HG03521 (cell line): Measurements from ENCODE around the gene SYNPO2.
"Not testable (repeated sequence)": the region's sequence is repeated elsewhere in the genome, so short reads cannot be mapped to it uniquely, and the experiment has no call there.

ENCODE experiments used
- ATAC-seq: cut with Tn5 transposase; IDR thresholded peaks from one replicate; pipeline ENCODE4 v1.9.1; 2021; ENCODE audit warnings: mild to moderate bottlenecking, moderate library complexity; ENCODE audit not compliant: unreplicated experiment

Gene SYNPO2

GRCh38 chr4:119050527-119051090, 162.0 kb downstream of the SYNPO2 start:
- no peak for ATAC-seq

DNA sequence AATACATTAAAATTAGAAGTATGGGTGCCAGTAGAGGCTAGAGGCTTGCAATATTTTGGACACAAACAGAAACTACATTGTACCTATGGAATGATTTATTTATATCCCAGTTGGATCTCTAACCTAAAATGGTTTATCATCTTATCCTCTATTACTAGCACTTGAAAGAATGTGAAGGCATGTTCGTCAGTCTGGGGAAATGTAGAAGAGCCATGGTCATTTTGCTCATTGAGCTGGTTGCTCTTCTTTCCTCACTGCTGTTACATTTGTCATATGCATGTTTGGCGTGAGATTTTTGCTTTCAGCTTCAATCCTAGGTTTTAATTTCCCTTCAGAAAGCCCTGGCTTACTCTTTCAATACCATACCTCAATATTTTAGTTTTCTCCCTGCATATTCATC, 164.6 kb downstream of the SYNPO2 start:
- ATAC-seq, result no peak

- ATAC-seq, result no peak
Observed at GRCh38 chr4:119053997-119054396, 165.3 kb downstream of the SYNPO2 start.

DNA sequence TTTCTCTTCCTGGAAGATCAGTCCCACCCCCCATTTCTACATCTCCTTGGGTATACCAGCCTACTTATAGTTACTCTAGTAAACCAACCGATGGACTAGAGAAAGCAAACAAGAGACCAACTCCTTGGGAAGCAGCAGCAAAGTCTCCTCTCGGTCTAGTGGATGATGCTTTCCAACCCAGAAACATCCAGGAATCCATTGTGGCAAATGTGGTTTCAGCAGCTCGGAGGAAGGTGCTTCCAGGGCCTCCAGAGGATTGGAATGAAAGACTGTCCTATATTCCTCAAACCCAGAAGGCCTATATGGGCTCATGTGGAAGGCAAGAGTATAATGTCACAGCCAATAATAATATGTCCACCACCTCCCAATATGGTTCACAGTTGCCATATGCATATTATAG, 168.8 kb downstream of the SYNPO2 start:
- ATAC-seq, result no peak

- no peak for ATAC-seq
Observed at GRCh38 chr4:119059221-119059620, 170.6 kb downstream of the SYNPO2 start.

DNA sequence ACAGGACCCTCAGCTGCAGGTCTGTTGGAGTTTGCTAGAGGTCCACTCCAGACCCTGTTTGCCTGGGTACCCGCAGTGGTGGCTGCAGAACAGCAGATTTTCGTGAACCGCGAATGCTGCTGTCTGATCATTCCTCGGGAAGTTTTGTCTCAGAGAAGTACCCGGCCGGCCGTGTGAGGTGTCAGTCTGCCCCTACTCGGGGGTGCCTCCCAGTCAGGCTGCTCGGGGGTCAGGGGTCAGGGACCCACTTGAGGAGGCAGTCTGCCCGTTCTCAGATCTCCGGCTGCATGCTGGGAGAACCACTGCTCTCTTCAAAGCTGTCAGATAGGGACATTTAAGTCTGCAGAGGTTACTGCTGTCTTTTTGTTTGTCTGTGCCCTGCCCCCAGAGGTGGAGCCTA, 178.5 kb downstream of the SYNPO2 start:
- not testable (repeated sequence) for ATAC-seq

DNA sequence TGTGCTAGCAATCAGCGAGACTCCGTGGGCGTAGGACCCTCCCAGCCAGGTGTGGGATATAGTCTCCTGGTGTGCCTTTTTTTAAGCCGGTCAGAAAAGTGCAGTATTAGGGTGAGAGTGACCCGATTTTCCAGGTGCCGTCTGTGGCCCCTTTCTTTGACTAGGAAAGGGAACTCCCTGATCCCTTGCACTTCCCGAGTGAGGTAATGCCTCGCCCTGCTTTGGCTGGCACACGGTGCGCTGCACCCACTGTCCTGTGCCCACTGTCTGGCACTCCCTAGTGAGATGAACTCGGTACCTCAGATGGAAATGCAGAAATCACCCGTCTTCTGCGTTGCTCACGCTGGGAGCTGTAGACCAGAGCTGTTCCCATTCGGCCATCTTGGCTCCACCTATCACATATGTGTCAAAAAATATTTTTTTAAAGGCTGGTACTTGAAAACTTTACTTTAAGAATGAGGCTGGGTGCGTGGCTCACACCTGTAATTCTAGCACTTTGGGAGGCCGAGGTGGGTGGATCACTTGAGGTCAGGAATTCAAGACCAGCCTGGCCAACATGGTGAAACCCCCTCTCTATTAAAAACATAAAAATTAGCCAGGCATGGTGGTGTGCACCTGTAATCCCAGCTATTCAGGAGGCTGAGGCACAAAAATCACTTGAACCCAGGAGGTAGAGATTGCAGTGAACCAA, 179.2 kb downstream of the SYNPO2 start:
- ATAC-seq, result not testable (repeated sequence)

DNA sequence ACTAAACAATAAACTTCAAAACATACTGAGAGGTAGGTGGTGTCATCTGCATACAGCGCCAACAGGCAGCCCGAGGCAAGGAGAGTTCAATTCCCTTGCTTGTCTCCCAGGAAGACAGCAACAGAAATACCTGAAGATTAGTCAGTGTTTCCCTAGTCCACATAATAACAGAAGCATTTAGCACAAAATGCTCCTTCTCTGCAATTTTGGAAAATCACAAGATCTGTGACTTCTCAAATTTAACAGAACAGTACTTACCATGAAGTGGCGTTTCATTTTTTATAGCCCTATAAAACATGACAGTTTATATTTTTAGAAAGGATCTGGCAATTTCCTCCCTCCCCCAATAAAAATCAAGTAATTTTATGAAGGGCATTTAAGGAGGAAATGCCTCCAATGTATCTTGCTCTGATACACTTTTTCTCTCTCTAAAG, 179.9 kb downstream of the SYNPO2 start:
- no peak for ATAC-seq

GRCh38 chr4:119070301-119070700, 181.6 kb downstream of the SYNPO2 start:
- no peak for ATAC-seq

DNA sequence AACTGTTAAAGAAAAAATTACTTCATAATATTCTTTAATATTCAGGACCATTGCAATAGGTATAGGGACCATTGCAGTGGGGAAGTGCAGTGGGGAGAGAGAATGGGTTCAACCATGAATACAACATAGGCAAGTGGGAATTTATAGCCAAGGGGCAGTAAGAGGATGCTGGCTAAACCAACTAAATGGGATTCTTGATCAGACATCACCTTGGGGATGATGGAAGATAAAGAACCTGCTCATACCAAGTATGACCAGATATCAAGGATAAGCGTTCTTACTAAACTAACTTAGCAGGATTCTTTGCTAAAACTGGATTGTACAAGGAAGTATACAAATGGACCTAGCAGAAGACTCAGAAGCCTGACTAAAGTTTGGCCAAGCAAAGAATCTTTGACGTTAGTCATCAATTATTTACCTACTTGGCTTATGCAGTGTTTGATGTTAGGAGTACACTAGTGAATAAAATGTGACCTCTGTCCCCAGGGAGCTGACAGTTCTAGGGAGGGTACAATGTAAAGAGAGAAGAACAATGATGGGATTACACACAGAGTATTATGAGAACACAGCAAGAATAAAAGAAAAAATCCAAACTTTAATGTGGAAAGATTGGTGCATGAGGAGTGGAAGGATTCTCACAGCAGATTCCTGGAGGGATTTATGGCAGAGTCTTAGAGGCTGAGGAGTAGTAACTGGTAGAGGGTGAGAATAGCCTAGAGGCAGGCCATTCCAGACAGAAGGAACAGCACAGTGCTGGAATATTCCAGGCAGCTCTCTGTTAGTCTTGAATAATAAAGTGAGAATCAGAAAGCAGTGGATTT, 192.3 kb downstream of the SYNPO2 start:
- ATAC-seq, result no peak

DNA sequence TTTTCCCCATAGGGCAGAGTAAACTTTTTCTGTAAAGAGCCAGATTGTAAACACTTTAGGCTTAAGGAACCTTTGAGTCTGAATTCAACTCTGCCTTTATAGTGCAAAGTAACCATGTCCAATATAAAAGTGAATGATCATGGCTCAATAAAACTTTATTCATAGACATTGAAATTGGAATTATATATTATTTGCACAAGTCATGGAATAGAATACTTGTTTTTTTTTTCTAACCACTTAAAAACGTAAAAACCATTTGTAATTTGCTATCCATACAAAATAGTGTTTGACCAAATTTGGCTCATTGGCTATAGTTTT, 192.8 kb downstream of the SYNPO2 start:
- no peak for ATAC-seq

DNA sequence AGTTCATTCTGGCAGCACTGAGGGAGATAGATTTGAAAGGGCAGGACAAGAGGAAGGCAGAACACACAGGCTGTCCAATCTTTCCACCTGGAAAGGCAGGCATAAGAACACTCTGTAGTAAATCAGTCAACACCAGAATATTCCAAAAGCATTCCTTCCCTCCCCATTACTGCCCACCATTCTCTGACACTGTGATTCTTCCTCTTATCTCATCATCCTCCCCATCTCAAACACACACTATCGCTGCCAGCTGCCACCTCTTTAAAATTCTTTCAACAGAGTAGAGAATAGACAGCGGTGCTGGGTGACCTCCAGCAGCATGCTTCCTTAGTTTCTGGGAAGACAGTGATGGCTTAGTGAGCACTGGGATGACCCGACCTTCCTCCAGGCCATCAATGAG, 193.3 kb downstream of the SYNPO2 start:
- no peak for ATAC-seq

DNA sequence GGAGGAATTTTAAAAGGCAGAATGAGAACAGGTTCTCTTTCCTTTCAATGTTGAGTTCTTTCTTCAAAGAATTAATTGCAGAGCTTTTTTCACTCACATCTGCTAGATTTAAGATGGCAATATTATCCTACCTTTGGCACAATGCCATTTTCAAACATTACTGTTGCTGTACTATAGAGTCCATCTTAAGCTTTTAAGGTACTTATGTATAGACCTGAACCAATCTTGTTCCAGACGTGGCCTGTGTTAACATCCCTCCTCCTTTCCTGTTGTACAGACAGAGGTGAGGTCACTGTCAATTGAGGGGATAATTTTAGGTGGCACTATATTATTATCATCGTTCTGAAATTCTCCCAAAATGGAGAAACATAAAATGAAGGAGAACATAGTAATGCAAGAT, 194.0 kb downstream of the SYNPO2 start:
- no peak for ATAC-seq

DNA sequence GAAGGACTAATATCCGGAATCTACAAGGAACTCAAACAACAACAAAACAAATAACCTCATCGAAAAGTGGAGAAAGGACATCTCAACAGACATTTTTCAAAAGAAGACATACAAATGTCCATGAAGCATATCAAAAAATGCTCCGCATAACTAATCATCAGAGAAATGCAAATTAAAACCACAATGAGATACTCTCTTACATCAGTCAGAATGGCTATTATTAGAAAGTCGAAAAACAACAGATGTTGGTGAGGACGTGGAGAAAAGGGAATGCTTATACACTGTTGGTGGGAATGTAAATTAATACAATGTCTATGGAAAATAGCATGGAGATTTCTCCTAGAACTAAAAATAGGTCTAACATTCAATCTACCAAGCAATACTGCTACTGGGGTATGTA, 195.9 kb downstream of the SYNPO2 start:
- ATAC-seq, result no peak

GRCh38 chr4:119087121-119087520, 198.5 kb downstream of the SYNPO2 start:
- ATAC-seq, result no peak

GRCh38 chr4:119087656-119088055, 199.0 kb downstream of the SYNPO2 start:
- ATAC-seq, result no peak

- ATAC-seq, result no peak
Observed at GRCh38 chr4:119093042-119093827, 204.6 kb downstream of the SYNPO2 start.

DNA sequence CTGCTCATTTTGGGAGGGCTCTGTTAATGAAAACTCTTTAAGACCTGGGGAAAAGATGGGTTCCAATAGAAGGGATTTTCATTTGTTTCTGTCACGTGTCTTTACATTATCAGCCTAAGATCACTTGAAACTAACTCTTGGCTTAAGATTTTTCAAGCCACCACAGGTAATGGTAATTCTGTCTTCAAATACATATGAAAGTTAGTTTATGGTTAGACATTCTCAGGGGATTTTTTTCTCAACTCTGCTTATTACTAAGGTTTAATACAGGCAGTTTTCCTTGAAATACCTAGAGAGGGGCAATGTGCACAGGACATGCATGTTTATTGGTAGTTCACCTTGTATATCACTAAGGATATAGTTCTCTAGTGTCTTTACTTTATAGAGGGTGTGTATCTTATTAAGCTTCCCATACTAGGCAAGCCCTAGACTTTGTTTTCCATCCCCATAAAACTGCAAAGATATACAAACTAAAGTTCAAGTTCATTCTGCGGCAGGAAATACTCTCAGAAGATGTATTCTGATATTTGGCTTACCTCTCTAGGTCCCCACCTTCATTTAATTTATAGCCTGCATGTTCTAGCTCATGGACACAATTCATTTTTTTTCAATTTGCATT, 208.7 kb downstream of the SYNPO2 start:
- no peak for ATAC-seq

GRCh38 chr4:119098306-119098705, 209.7 kb downstream of the SYNPO2 start:
- ATAC-seq, result no peak

GRCh38 chr4:119099227-119099810, 210.7 kb downstream of the SYNPO2 start:
- ATAC-seq, result no peak

- ATAC-seq, result no peak
Observed at GRCh38 chr4:119100655-119101054, 212.0 kb downstream of the SYNPO2 start.
